GM12873 (cell line): ENCODE data around the gene ALLC.

ENCODE experiments used
- CTCF ChIP-seq: IDR thresholded peaks from 2 replicates; pipeline ENCODE4 v1.5.1; 2012; ENCODE audit warnings: low read depth, mild to moderate bottlenecking, moderate library complexity, low read length, control low read depth; ENCODE audit not compliant: insufficient read depth; ENCODE audit errors: missing control alignments

Gene ALLC

DNA sequence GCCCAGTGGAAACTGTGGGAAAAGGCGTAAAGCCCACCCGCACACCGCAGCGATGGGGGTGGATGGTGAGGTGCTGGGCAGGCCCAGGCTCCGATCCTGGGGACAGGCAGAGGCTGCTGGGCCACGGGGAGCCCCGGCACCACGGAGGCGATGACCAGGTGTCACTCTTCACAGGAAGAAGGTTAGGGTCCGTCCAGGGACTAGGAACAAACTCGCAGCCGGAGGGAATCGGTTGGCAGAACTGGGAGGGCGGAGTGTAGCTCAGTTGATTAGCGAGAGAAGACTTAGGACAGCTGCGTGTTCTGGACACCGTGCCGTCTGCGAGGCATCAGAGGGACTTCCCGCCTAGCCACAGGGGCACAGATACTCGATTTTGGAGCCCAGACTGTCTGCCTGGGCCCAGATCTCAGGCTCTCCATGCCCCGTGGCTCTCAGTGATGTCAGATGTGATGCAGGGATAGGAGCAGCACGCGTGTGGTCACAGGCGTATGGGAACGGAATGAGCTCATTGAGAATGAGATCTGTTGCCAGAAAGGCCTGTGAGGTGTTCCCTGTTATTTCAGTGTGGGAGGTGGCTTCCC, 16.1 kb upstream of the ALLC start:
- TF ChIP-seq CTCF, result no peak

DNA sequence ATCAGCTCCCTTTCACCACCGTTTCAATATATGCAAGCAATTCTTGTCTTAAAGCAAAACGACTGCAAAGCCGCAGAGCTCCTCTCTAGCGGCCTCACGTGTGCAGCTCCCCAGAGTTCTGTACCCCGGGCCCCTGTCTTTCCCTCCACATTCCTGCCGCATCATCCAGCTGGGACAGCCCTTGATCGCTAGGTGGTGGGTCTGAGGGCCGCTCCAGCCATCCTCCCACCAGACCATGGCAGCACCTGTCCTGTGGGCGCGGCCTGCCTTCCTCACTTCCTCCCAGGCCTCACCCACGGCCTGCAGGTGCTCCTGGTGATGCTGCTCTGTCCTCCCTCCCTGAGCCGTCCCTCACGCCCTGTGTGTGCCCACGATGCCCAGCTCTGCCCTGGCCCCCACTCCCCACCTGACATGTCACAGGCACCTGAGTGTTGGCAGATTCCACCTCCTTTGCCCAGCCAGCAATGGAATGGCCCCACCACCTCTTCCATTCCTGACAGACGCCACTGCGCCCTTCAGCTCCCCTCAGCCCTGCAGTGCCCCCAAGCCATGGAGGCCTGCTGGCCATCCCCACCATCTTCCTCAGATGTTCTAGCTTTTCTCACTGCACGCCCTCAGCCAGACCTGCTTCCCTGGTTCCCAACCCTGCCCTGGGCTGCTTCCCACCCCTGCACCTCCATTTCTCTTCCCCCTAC, 15.3 kb upstream of the ALLC start:
- TF ChIP-seq CTCF, result no peak

DNA sequence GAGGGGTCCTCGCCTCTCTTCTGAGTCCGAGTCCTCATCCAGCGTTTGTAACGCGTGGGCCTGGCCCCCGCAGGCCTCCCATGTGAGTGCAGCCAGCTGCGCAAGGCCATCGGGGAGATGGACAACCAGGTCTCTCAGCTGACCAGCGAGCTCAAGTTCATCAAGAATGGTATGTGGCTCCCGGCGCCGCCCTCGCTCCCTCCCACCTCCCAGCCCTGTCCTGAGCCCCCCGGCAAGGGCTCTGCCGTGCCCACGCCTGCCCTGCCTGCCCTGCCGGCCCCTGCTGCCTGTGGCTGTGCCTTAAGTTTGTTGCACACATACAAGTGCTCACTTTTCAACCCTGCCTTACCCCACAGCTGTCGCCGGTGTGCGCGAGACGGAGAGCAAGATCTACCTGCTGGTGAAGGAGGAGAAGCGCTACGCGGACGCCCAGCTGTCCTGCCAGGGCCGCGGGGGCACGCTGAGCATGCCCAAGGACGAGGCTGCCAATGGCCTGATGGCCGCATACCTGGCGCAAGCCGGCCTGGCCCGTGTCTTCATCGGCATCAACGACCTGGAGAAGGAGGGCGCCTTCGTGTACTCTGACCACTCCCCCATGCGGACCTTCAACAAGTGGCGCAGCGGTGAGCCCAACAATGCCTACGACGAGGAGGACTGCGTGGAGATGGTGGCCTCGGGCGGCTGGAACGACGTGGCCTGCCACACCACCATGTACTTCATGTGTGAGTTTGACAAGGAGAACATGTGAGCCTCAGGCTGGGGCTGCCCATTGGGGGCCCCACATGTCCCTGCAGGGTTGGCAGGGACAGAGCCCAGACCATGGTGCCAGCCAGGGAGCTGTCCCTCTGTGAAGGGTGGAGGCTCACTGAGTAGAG, 14.4 kb upstream of the ALLC start:
- no peak for TF ChIP-seq CTCF

DNA sequence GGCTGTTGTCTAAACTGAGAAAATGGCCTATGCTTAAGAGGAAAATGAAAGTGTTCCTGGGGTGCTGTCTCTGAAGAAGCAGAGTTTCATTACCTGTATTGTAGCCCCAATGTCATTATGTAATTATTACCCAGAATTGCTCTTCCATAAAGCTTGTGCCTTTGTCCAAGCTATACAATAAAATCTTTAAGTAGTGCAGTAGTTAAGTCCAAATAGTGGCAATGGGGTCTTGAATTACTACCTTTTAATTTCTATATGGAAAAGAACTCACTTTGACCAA, 13.8 kb upstream of the ALLC start:
- no peak for TF ChIP-seq CTCF

DNA sequence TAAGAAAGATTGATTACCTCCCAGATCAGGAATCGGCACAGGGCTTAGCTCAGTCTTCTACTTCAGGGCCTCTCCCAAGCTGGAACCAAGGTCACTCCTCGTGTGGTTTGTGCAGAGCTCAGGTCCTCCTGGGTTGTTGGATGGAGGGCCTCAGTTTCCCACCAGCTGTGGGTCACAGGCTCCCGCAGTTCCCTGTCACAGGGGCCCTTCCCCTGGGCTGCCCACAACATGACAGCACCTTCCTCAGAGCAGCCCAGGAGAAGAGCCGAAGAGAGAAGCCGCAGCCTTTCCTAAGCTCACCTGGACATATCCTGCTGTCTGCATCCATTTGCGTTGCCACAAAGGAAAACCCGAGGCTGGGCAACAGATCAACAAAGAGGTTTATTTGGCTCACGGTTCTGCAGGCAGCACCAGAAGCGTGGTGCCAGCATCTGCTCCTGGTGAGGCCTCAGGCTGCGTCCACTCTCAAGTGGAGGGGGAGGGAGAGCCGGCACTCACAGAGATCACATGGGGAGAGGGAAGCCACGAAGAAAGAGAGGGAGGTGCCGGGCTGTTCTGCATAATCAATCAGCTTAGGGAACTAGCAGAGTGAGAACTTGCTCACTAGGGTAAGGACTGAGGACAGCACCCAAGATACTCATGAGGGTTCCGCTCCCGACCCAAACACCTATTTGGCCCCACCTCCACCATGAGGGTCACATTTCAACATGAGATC, 13.0 kb upstream of the ALLC start:
- no peak for TF ChIP-seq CTCF

GRCh38 chr2:3645745-3646389, 12.1 kb upstream of the ALLC start:
- TF ChIP-seq CTCF, result no peak
